T-helper 9 cell (primary cell): Measurements from ENCODE around the gene POLRMT.
"Not testable (repeated sequence)": the region's sequence is repeated elsewhere in the genome, so short reads cannot be mapped to it uniquely, and the experiment has no call there.

Source experiments
- DNase-seq: peaks from one replicate; pipeline ENCODE4 v3.0.0-alpha.2; 2020

Gene POLRMT

GRCh38 chr19:609004-609346 is 24.4 kb downstream of the POLRMT start:
- DNase-seq: no peak

- DNase-seq: no peak
Observed at GRCh38 chr19:608155-609003, 25.0 kb downstream of the POLRMT start.

- DNase-seq: no peak
Observed at GRCh38 chr19:607301-608154, 25.8 kb downstream of the POLRMT start.

GRCh38 chr19:605061-605971 is 28.0 kb downstream of the POLRMT start:
- not testable (repeated sequence) for DNase-seq

- DNase-seq: no peak
Observed at GRCh38 chr19:604355-604754, 29.0 kb downstream of the POLRMT start.

GRCh38 chr19:603779-604178 is 29.6 kb downstream of the POLRMT start:
- DNase-seq: not testable (repeated sequence)

GRCh38 chr19:603302-603639 is 30.1 kb downstream of the POLRMT start:
- not testable (repeated sequence) for DNase-seq

- no peak for DNase-seq
Observed at GRCh38 chr19:602391-603301, 30.7 kb downstream of the POLRMT start.

- no peak for DNase-seq
Observed at GRCh38 chr19:601790-602189, 31.5 kb downstream of the POLRMT start.

GRCh38 chr19:601310-601709 is 32.0 kb downstream of the POLRMT start:
- no peak for DNase-seq

GRCh38 chr19:597406-598315 is 35.7 kb downstream of the POLRMT start:
- no peak for DNase-seq

- no peak for DNase-seq
Observed at GRCh38 chr19:596263-596655, 37.1 kb downstream of the POLRMT start.

GRCh38 chr19:595326-596262 is 37.7 kb downstream of the POLRMT start:
- no peak for DNase-seq

GRCh38 chr19:594265-594870 is 39.0 kb downstream of the POLRMT start:
- no peak for DNase-seq

GRCh38 chr19:593505-593904 is 39.8 kb downstream of the POLRMT start:
- no peak for DNase-seq

- DNase-seq: no peak
Observed at GRCh38 chr19:593055-593454, 40.3 kb downstream of the POLRMT start.

GRCh38 chr19:592101-592500 is 41.2 kb downstream of the POLRMT start:
- no peak for DNase-seq

GRCh38 chr19:591099-591958 is 42.0 kb downstream of the POLRMT start:
- no peak for DNase-seq
